Smooth muscle cell (in vitro differentiated cells): ENCODE results near the gene CCL25. TPM values are rescaled to one million over a fixed set of nuclear protein-coding genes. Genes with fewer than 3 reads are reported as not detected.

Experiments
- DNase-seq: peaks from one replicate; lab custom pipeline; 2025; ENCODE audit not compliant: unreplicated experiment; lab: John Stamatoyannopoulos, UW
- H2AFZ ChIP-seq: fragments of 200-600 bp; sonication (generic); 2 replicates; pipeline ENCODE4 v1.6.0; 2016; ENCODE audit warnings: antibody characterized with exemption, low read depth, mild to moderate bottlenecking
- H3F3A ChIP-seq: fragments of 200-600 bp; sonication (generic); 2 replicates; pipeline ENCODE4 v1.6.0; 2017; ENCODE audit warnings: antibody characterized with exemption, low read depth
- H3K27ac ChIP-seq: fragments of 200-600 bp; sonication (generic); 2 replicates; pipeline ENCODE4 v1.5.1; 2016; ENCODE audit warnings: low read depth, mild to moderate bottlenecking
- H3K27me3 ChIP-seq: fragments of 200-600 bp; sonication (generic); 2 replicates; pipeline ENCODE4 v1.6.1; 2016; ENCODE audit warnings: low read depth, mild to moderate bottlenecking
- H3K36me3 ChIP-seq: fragments of 200-600 bp; sonication (generic); 2 replicates; pipeline ENCODE4 v1.5.1; 2016; ENCODE audit warnings: low read depth
- H3K4me1 ChIP-seq: fragments of 200-600 bp; sonication (generic); 2 replicates; pipeline ENCODE4 v1.5.1; 2016; ENCODE audit warnings: low read depth
- H3K4me2 ChIP-seq: fragments of 200-600 bp; sonication (generic); 2 replicates; pipeline ENCODE4 v1.6.0; 2016; ENCODE audit warnings: mild to moderate bottlenecking
- H3K4me3 ChIP-seq: fragments of 200-600 bp; sonication (generic); 2 replicates; pipeline ENCODE4 v1.5.1; 2016; ENCODE audit warnings: mild to moderate bottlenecking
- H3K79me2 ChIP-seq: fragments of 200-600 bp; sonication (generic); 2 replicates; pipeline ENCODE4 v1.6.0; 2016; ENCODE audit warnings: low read depth, mild to moderate bottlenecking
- H3K9ac ChIP-seq: fragments of 200-600 bp; sonication (generic); 2 replicates; pipeline ENCODE4 v1.6.0; 2016; ENCODE audit warnings: low read depth
- H3K9me3 ChIP-seq: fragments of 200-600 bp; sonication (generic); replicated peaks from 2 replicates; pipeline ENCODE4 v1.5.1; 2016; ENCODE audit warnings: low read depth
- H4K20me1 ChIP-seq: fragments of 200-600 bp; sonication (generic); 2 replicates; pipeline ENCODE4 v1.6.0; 2016; ENCODE audit warnings: low read depth
- CTCF ChIP-seq: fragments of 200-600 bp; sonication (generic); IDR thresholded peaks from 2 replicates; pipeline ENCODE4 v1.5.1; 2017; ENCODE audit warnings: borderline replicate concordance, mild to moderate bottlenecking, antibody characterized with exemption; ENCODE audit not compliant: insufficient read depth, poor library complexity, severe bottlenecking
- WGBS: methylation state at CpG from one replicate; pipeline ENCODE4 v1.1.7; 2016; ENCODE audit warnings: low lambda C conversion rate; 5-methylcytosine and 5-hydroxymethylcytosine counted together
- polyA plus RNA-seq: library from polyadenylated mRNA; unstranded; fragments of >200 nt; fragmentation: Nextera tagmentation; extraction: Ambion mirVana; gene quantifications from 2 replicates; pipeline ENCODE4 v1.2.1, GENCODE V29; 2016
- total RNA-seq: library from RNA; depleted of rRNA; stranded (reverse); fragments of >200 nt; gene quantifications from 2 replicates; pipeline ENCODE4 v1.2.3, GENCODE V29; 2014

Gene CCL25
- total and polyA plus RNA-seq, 2 experiments from 2014 or later, result 0.91 TPM; not detected in 1

- Histone ChIP-seq H3K4me1 (no peaks in the 10 kb centered on the region), H3F3A (no peaks in the 10 kb centered on the region), H3K9me3 (no peaks in the 10 kb centered on the region), H3K27ac (no peak overlapping the region), H3K4me3 (no peak overlapping the region), H3K36me3 (no peaks in the 10 kb centered on the region), H2AFZ (no peak overlapping the region), H3K79me2 (no peaks in the 10 kb centered on the region), H3K4me2 (no peak overlapping the region), H4K20me1 (no peaks in the 10 kb centered on the region), H3K27me3 (no peaks in the 10 kb centered on the region), H3K9ac (no peak overlapping the region)
- DNase-seq, result no peak
- TF ChIP-seq CTCF, result no peak
- WGBS, result 89% methylated on average over 13 of the region's 13 CpGs
Observed at GRCh38 chr19:8075158-8076074, 22.9 kb downstream of the CCL25 start.

GRCh38 chr19:8079988-8080387 is 27.4 kb downstream of the CCL25 start:
- Histone ChIP-seq H3K27me3 (no peaks in the 10 kb centered on the region), H2AFZ (no peak overlapping the region), H3K9me3 (no peaks in the 10 kb centered on the region), H3K9ac (no peak overlapping the region), H3K27ac (no peak overlapping the region), H4K20me1 (no peaks in the 10 kb centered on the region), H3K4me2 (no peak overlapping the region), H3K79me2 (no peaks in the 10 kb centered on the region), H3F3A (no peaks in the 10 kb centered on the region), H3K4me3 (no peak overlapping the region), H3K4me1 (no peaks in the 10 kb centered on the region), H3K36me3 (no peaks in the 10 kb centered on the region)
- 97% methylated on average over 6 of the region's 6 CpGs for WGBS
- no peak for DNase-seq
- no peak for TF ChIP-seq CTCF

- H3K4me1 ChIP-seq, result no peaks in the 10 kb centered on the region
- no peaks in the 10 kb centered on the region for H3K36me3 ChIP-seq
- DNase-seq, result no peak
- no peak overlapping the region for H2AFZ ChIP-seq
- H3K27ac ChIP-seq, result no peak overlapping the region
- no peaks in the 10 kb centered on the region for H3K79me2 ChIP-seq
- no peaks in the 10 kb centered on the region for H4K20me1 ChIP-seq
- no peak for TF ChIP-seq CTCF
- H3K27me3 ChIP-seq, result no peaks in the 10 kb centered on the region
- no peak overlapping the region for H3K4me2 ChIP-seq
- no peak overlapping the region for H3K9ac ChIP-seq
- no peaks in the 10 kb centered on the region for H3K9me3 ChIP-seq
- no peaks in the 10 kb centered on the region for H3F3A ChIP-seq
- WGBS, result 91% methylated on average over 12 of the region's 12 CpGs
- H3K4me3 ChIP-seq, result no peak overlapping the region
Observed at GRCh38 chr19:8080832-8081231, 28.3 kb downstream of the CCL25 start.
